ENCODE data around the gene SNX4.
"Not testable (repeated sequence)": the region's sequence is repeated elsewhere in the genome, so short reads cannot be mapped to it uniquely, and the experiment has no call there.

The SNX4 gene

GRCh38 chr3:125405515-125405914 is 114.5 kb downstream of the SNX4 start:
- not testable (repeated sequence) for DNase-seq (ENCODE audit: extremely low read depth in 1 of 2, low read depth in 1 of 2)

- DNase-seq (ENCODE audit: extremely low read depth in 1 of 2, low read depth in 1 of 2), result no peak
Measured at GRCh38 chr3:125403789-125404188, 116.2 kb downstream of the SNX4 start.

- no peak for DNase-seq (ENCODE audit: extremely low read depth in 1 of 2, low read depth in 1 of 2)
Measured at GRCh38 chr3:125402639-125403038, 117.4 kb downstream of the SNX4 start.

- DNase-seq (ENCODE audit: extremely low read depth in 1 of 2, low read depth in 1 of 2), result no peak
Measured at GRCh38 chr3:125401402-125401801, 118.6 kb downstream of the SNX4 start.

- no peak for DNase-seq (ENCODE audit: extremely low read depth in 1 of 2, low read depth in 1 of 2)
Measured at GRCh38 chr3:125398952-125399351, 121.0 kb downstream of the SNX4 start.
